Neural progenitor cell (in vitro differentiated cells): ENCODE data around the gene OR52K1. TPM values are rescaled to one million over a fixed set of nuclear protein-coding genes. Genes with fewer than 3 reads are reported as not detected.
"Not testable (repeated sequence)": the region's sequence is repeated elsewhere in the genome, so short reads cannot be mapped to it uniquely, and the experiment has no call there.

ENCODE experiments used
- DNase-seq: peaks from one replicate; pipeline ENCODE4 v3.0.0-alpha.2; 2016; ENCODE audit warnings: low spot score
- H2AFZ ChIP-seq: fragments of 200-600 bp; sonication (generic); replicated peaks from 2 replicates; pipeline ENCODE4 v1.6.1; 2016; ENCODE audit warnings: antibody characterized with exemption
- H3F3A ChIP-seq: fragments of 200-600 bp; sonication (generic); 2 replicates; pipeline ENCODE4 v1.6.1; 2016; ENCODE audit warnings: antibody characterized with exemption, low read depth
- H3K27ac ChIP-seq: fragments of 200-600 bp; sonication (generic); 2 replicates; pipeline ENCODE4 v1.5.1; 2016; ENCODE audit warnings: mild to moderate bottlenecking
- H3K27me3 ChIP-seq: fragments of 200-600 bp; sonication (generic); 2 replicates; pipeline ENCODE4 v1.6.1; 2016; ENCODE audit warnings: mild to moderate bottlenecking, moderate library complexity
- H3K36me3 ChIP-seq: fragments of 200-600 bp; sonication (generic); 2 replicates; pipeline ENCODE4 v1.5.1; 2016
- H3K4me1 ChIP-seq: fragments of 200-600 bp; sonication (generic); 2 replicates; pipeline ENCODE4 v1.6.1; 2016; ENCODE audit warnings: mixed run types
- H3K4me2 ChIP-seq: fragments of 200-600 bp; sonication (generic); 2 replicates; pipeline ENCODE4 v1.6.1; 2016
- H3K4me3 ChIP-seq: fragments of 200-600 bp; sonication (generic); 2 replicates; pipeline ENCODE4 v1.5.1; 2016
- H3K79me2 ChIP-seq: fragments of 200-600 bp; sonication (generic); 2 replicates; pipeline ENCODE4 v1.6.1; 2016; ENCODE audit warnings: low read depth
- H3K9ac ChIP-seq: fragments of 200-600 bp; sonication (generic); 2 replicates; pipeline ENCODE4 v1.6.1; 2016
- H3K9me3 ChIP-seq: fragments of 200-600 bp; sonication (generic); 2 replicates; pipeline ENCODE4 v1.5.1; 2016; ENCODE audit warnings: low read depth
- H4K20me1 ChIP-seq: fragments of 200-600 bp; sonication (generic); 2 replicates; pipeline ENCODE4 v1.6.1; 2016; ENCODE audit warnings: low read depth
- H3K27ac Mint-ChIP-seq: 3 replicates; pipeline ENCODE4 v1.8.0; 2021; ENCODE audit warnings: mixed read lengths
- H3K27me3 Mint-ChIP-seq: 2 replicates; pipeline ENCODE4 v1.8.0; 2022; ENCODE audit warnings: low read depth, mild to moderate bottlenecking, inconsistent platforms, moderate library complexity, mixed read lengths; ENCODE audit not compliant: insufficient read depth
- H3K36me3 Mint-ChIP-seq: 3 replicates; pipeline ENCODE4 v1.8.0; 2021; ENCODE audit warnings: mixed read lengths
- H3K4me1 Mint-ChIP-seq: 3 replicates; pipeline ENCODE4 v1.8.0; 2021; ENCODE audit warnings: mixed read lengths
- H3K4me3 Mint-ChIP-seq: 3 replicates; pipeline ENCODE4 v1.8.0; 2021; ENCODE audit warnings: mild to moderate bottlenecking, moderate library complexity, mixed read lengths
- H3K9me3 Mint-ChIP-seq: 3 replicates; pipeline ENCODE4 v1.8.0; 2020; ENCODE audit warnings: mixed read lengths
- CTCF ChIP-seq: fragments of 200-600 bp; sonication (generic); IDR thresholded peaks from 2 replicates; pipeline ENCODE4 v1.5.1; 2017; ENCODE audit warnings: antibody characterized with exemption, mild to moderate bottlenecking
- EZH2 ChIP-seq: fragments of 200-600 bp; sonication (generic); IDR thresholded peaks from 2 replicates; pipeline ENCODE4 v1.6.1; 2017; ENCODE audit warnings: antibody characterized with exemption, mild to moderate bottlenecking, moderate library complexity
- EZH2phosphoT487 ChIP-seq: fragments of 200-600 bp; sonication (generic); IDR thresholded peaks from 2 replicates; pipeline ENCODE4 v1.6.1; 2017; ENCODE audit warnings: antibody characterized with exemption
- total RNA-seq: library from RNA; depleted of rRNA; stranded (reverse); fragments of >200 nt; gene quantifications from 2 replicates; pipeline ENCODE4 v1.2.3, GENCODE V29; 2015; ENCODE audit warnings: low replicate concordance

The OR52K1 gene
- total RNA-seq, 1 donor from 2014 or later: not detected

GRCh38 chr11:4481240-4481582, 1.2 kb upstream of the OR52K1 start:
- no peak overlapping the region for H3K27ac Mint-ChIP-seq
- TF ChIP-seq CTCF (no peak), EZH2phosphoT487 (no peak), EZH2 (no peak)
- no peaks in the 10 kb centered on the region for H4K20me1 ChIP-seq

GRCh38 chr11:4484310-4484709, 1.9 kb downstream of the OR52K1 start:
- H3K4me1 Mint-ChIP-seq: no peaks in the 10 kb centered on the region
- H3K36me3 ChIP-seq: no peaks in the 10 kb centered on the region

More at GRCh38 chr11:4481240-4481582, 1.2 kb upstream of the OR52K1 start:
- Histone ChIP-seq H3K27ac (no peak overlapping the region), H3K4me2 (no peak overlapping the region), H3F3A (no peaks in the 10 kb centered on the region), H3K27me3 (no peaks in the 10 kb centered on the region), H3K9ac (no peak overlapping the region), H3K4me3 (no peak overlapping the region), H3K9me3 (no peaks in the 10 kb centered on the region), H3K79me2 (no peaks in the 10 kb centered on the region), H3K36me3 (no peaks in the 10 kb centered on the region), H3K4me1 (no peaks in the 10 kb centered on the region), H2AFZ (no peak overlapping the region)
- Mint-ChIP-seq H3K27me3 (no peaks in the 10 kb centered on the region), H3K4me3 (no peak overlapping the region), H3K36me3 (no peaks in the 10 kb centered on the region), H3K4me1 (no peaks in the 10 kb centered on the region), H3K9me3 (no peaks in the 10 kb centered on the region)
- no peak for DNase-seq

GRCh38 chr11:4491405-4491804, 9.0 kb downstream of the OR52K1 start:
- H3K4me1 ChIP-seq, H3K36me3 Mint-ChIP-seq, H3K4me3 ChIP-seq, H3K27ac Mint-ChIP-seq, H3K9me3 ChIP-seq, H4K20me1 ChIP-seq, H3K4me1 Mint-ChIP-seq, H3K9me3 Mint-ChIP-seq, H3K27me3 ChIP-seq, H3F3A ChIP-seq, H3K27me3 Mint-ChIP-seq, H3K27ac ChIP-seq, H3K79me2 ChIP-seq, H3K4me2 ChIP-seq, DNase-seq, H3K36me3 ChIP-seq, H2AFZ ChIP-seq, H3K9ac ChIP-seq: not testable (repeated sequence)
- H3K4me3 Mint-ChIP-seq: peak overlapping the region; percentile 6

More at GRCh38 chr11:4484310-4484709, 1.9 kb downstream of the OR52K1 start:
- no peak overlapping the region for H2AFZ ChIP-seq
- H3K9ac ChIP-seq: no peak overlapping the region
- no peak for DNase-seq
- H3K27me3 Mint-ChIP-seq: no peaks in the 10 kb centered on the region
- H4K20me1 ChIP-seq: no peaks in the 10 kb centered on the region
- no peaks in the 10 kb centered on the region for H3K4me1 ChIP-seq
- H3K27ac Mint-ChIP-seq: no peak overlapping the region
- no peaks in the 10 kb centered on the region for H3K9me3 ChIP-seq
- H3K4me2 ChIP-seq: no peak overlapping the region
- H3F3A ChIP-seq: no peaks in the 10 kb centered on the region
- no peak overlapping the region for H3K4me3 Mint-ChIP-seq
- no peaks in the 10 kb centered on the region for H3K27me3 ChIP-seq
- H3K36me3 Mint-ChIP-seq: no peaks in the 10 kb centered on the region
- no peaks in the 10 kb centered on the region for H3K79me2 ChIP-seq
- no peak overlapping the region for H3K27ac ChIP-seq
- TF ChIP-seq CTCF (no peak), EZH2 (no peak), EZH2phosphoT487 (no peak)
- no peak overlapping the region for H3K4me3 ChIP-seq
- no peaks in the 10 kb centered on the region for H3K9me3 Mint-ChIP-seq

- H3K36me3 ChIP-seq: no peaks in the 10 kb centered on the region
- H3K27ac ChIP-seq: no peak overlapping the region
- H3K27ac Mint-ChIP-seq: no peak overlapping the region
- no peaks in the 10 kb centered on the region for H3K79me2 ChIP-seq
- no peaks in the 10 kb centered on the region for H4K20me1 ChIP-seq
- peaks cover 2% of the 10 kb centered on the region for H3K27me3 Mint-ChIP-seq
- no peak for DNase-seq
- TF ChIP-seq EZH2 (no peak), CTCF (no peak), EZH2phosphoT487 (no peak)
- H3K9me3 ChIP-seq: no peaks in the 10 kb centered on the region
- H3K9ac ChIP-seq: no peak overlapping the region
- H3K36me3 Mint-ChIP-seq: no peaks in the 10 kb centered on the region
- no peak overlapping the region for H3K4me3 ChIP-seq
- H3K4me1 ChIP-seq: no peaks in the 10 kb centered on the region
- H3F3A ChIP-seq: no peaks in the 10 kb centered on the region
- peak overlapping the region; percentile 6 for H3K4me3 Mint-ChIP-seq
- no peak overlapping the region for H2AFZ ChIP-seq
- no peaks in the 10 kb centered on the region for H3K4me1 Mint-ChIP-seq
- H3K4me2 ChIP-seq: no peak overlapping the region
- peaks cover 2% of the 10 kb centered on the region for H3K9me3 Mint-ChIP-seq
- no peaks in the 10 kb centered on the region for H3K27me3 ChIP-seq
Observed at GRCh38 chr11:4491878-4492606, 9.6 kb downstream of the OR52K1 start.
